IMR-90 (cell line): ENCODE data around the gene LRCOL1.

Experiments used
- CHD1 ChIP-seq: IDR thresholded peaks from 2 replicates; pipeline ENCODE4 v1.6.1; 2012; ENCODE audit warnings: low read depth, low read length, improper control_type of control experiment
- POLR2A ChIP-seq: IDR thresholded peaks from 2 replicates; pipeline ENCODE4 v1.6.1; 2012; ENCODE audit warnings: mild to moderate bottlenecking, low read depth, low read length
- RCOR1 ChIP-seq: IDR thresholded peaks from 2 replicates; pipeline ENCODE4 v1.6.1; 2012; ENCODE audit warnings: mild to moderate bottlenecking, low read length, improper control_type of control experiment; ENCODE audit not compliant: insufficient replicate concordance
- RFX5 ChIP-seq: IDR thresholded peaks from 2 replicates; pipeline ENCODE4 v1.8.0; 2012; ENCODE audit warnings: low read depth, mild to moderate bottlenecking, low read length, moderate library complexity
- SMC3 ChIP-seq: fragments of 150-350 bp; IDR thresholded peaks from 2 replicates; pipeline ENCODE4 v1.6.1; 2016; ENCODE audit warnings: low read depth, mild to moderate bottlenecking, antibody characterized with exemption, low read length, moderate library complexity
- TF ChIP-seq, protein P1 (sequence below): conservative IDR thresholded peaks from 2 replicates; pipeline ENCODE4 v1.5.1; 2012; ENCODE audit warnings: mild to moderate bottlenecking, low read depth, low read length, improper control_type of control experiment
- TF ChIP-seq, protein P2 (sequence below): fragments of 150-350 bp; IDR thresholded peaks from 2 replicates; pipeline ENCODE4 v1.6.1; 2017; ENCODE audit warnings: mild to moderate bottlenecking, antibody characterized with exemption, low read length, low read depth

DNA sequence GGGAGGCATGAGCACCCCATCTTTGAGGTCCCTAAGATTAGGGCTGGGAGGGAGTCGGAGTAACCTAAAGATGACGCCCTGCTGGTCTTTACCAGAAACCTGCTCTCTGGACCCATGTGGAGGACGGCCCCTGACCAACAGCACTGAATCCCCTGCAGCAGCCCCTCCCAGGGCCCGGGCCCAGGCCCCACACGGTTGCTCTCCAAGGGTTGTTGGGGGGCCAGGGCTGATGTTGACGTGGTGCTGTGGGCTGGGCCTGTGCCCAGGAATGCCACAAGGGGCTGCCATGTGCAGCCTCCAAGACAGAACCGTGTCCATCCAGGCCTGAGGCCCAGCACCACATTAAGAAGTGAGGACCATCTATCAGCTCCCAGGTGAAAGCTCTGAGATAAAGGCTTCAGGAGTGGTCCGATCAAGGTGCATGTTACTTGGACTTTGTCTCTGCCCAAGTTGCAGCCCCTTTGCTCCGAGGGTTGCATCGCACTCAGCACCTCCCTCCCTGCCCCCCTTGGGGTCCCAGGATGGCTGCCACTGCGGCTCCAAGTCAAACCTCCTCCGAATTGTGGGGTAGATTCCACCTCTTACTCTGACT is 29.6 kb downstream of the LRCOL1 start:
- TF ChIP-seq RFX5 (no peak), POLR2A (no peak), CHD1 (no peak), SMC3 (no peak), RCOR1 (no peak)
- TF ChIP-seq, protein P1, sequence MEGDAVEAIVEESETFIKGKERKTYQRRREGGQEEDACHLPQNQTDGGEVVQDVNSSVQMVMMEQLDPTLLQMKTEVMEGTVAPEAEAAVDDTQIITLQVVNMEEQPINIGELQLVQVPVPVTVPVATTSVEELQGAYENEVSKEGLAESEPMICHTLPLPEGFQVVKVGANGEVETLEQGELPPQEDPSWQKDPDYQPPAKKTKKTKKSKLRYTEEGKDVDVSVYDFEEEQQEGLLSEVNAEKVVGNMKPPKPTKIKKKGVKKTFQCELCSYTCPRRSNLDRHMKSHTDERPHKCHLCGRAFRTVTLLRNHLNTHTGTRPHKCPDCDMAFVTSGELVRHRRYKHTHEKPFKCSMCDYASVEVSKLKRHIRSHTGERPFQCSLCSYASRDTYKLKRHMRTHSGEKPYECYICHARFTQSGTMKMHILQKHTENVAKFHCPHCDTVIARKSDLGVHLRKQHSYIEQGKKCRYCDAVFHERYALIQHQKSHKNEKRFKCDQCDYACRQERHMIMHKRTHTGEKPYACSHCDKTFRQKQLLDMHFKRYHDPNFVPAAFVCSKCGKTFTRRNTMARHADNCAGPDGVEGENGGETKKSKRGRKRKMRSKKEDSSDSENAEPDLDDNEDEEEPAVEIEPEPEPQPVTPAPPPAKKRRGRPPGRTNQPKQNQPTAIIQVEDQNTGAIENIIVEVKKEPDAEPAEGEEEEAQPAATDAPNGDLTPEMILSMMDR: no peak
- TF ChIP-seq, protein P2, sequence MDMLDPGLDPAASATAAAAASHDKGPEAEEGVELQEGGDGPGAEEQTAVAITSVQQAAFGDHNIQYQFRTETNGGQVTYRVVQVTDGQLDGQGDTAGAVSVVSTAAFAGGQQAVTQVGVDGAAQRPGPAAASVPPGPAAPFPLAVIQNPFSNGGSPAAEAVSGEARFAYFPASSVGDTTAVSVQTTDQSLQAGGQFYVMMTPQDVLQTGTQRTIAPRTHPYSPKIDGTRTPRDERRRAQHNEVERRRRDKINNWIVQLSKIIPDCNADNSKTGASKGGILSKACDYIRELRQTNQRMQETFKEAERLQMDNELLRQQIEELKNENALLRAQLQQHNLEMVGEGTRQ: no peak
